H1 (cell line): ENCODE results near the gene ST3GAL2.

Experiments
- ATF2 ChIP-seq: IDR thresholded peaks from 2 replicates; pipeline ENCODE4 v1.6.1; 2012; ENCODE audit warnings: low read length, inconsistent platforms
- EZH2 ChIP-seq: fragments of 200-600 bp; sonication (generic); IDR thresholded peaks from 2 replicates; pipeline ENCODE4 v1.7.1; 2012; ENCODE audit warnings: low read depth, mild to moderate bottlenecking, moderate library complexity, low read length, inconsistent platforms; ENCODE audit not compliant: severe bottlenecking
- POLR2A ChIP-seq, 2 experiments: IDR thresholded peaks; 1 replicate in 1 of 2; 2 replicates in 1 of 2; pipeline ENCODE4 v1.6.1; 2011; ENCODE audit warnings: low read depth in 2 of 2, low read length in 2 of 2, mild to moderate bottlenecking in 2 of 2; ENCODE audit errors: control extremely low read depth in 1 of 2
- ZNF274 ChIP-seq: IDR thresholded peaks from 2 replicates; pipeline ENCODE4 v1.7.0; 2012; ENCODE audit warnings: low read length, borderline replicate concordance; ENCODE audit errors: extremely low read depth

GRCh38 chr16:70453117-70453891, 14.4 kb upstream of the ST3GAL2 start:
- no peak for TF ChIP-seq ATF2
- TF ChIP-seq POLR2A (IDR thresholded peaks at IDR 0.05; ENCODE audit: control extremely low read depth in 1 of 2, low read depth in 2 of 2, low read length in 2 of 2): no peak
- TF ChIP-seq ZNF274: no peak
- no peak for TF ChIP-seq EZH2
